NCI-H345 treated with DMSO at 0.1 percent for 48 hours (cell line): ENCODE measurements around the gene GPRIN1.
"Not testable (repeated sequence)": the region's sequence is repeated elsewhere in the genome, so short reads cannot be mapped to it uniquely, and the experiment has no call there.

Experiments
- DNase-seq: peaks from one replicate; lab custom pipeline; 2025; ENCODE audit not compliant: unreplicated experiment; lab: John Stamatoyannopoulos, UW

Gene GPRIN1

DNA sequence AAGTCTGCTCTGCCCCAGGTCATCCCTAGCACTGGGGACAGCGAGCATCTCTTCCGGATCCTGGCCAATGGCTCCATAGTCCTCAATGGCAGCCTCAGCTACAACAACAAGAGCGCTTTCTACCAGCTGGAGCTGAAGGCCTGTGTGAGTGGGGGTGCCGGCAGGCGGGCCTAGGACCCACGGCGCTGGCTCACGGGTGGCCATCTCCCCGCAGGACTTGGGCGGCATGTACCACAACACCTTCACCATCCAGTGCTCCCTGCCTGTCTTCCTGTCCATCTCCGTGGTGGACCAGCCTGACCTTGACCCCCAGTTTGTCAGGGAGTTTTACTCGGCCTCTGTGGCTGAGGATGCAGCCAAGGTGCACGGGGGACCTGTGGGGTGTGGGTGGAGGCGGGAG lies 34.9 kb downstream of the GPRIN1 start:
- no peak for DNase-seq

DNA sequence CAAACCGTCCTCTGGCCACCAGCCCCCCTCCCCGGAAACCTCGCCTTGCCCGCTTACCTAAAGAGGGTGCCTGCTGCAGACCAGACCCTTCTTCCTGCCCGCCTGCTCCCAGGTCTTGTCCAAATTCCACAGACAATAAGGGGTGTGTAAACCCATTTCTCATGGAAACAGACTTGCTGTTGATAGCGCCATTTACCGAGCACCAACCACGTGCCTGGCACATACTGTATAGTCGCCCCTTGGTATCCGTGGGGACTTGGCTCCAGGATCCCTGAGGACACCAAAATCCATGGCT lies 35.7 kb downstream of the GPRIN1 start:
- no peak for DNase-seq

DNA sequence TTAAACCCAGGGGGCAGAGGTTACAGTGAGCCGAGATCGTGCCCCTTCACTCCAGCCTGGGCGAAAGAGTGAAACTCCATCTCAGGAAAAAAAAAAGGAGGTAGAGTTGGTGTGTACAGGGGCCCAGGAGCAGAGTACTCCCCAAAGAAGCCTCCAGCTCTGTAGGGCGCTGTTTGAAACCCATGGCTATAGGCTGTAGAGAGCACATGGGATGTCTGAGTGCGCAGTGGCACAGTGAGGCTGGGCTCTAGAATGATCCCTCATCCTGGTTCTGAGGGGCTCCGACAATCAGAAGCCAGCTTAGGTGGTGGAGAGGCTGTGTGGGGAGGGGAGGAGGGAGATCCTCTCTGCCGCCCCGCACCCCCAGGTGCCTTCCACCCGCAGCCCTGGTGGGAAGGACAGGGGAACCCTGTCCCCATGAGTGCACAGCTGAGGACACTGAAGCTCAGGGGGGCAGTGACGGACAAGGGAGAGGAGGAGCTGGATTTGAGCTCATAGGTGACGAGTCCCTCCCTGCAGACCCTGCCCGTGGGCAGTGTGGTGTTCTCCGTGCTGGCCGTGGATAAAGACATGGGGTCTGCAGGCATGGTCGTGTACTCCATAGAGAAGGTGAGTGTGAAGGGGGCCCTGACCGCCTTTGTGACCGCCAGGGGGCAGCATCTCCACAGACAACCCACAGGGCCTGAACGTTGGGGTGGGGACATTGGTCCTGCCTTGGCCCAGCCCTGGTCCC lies 36.2 kb downstream of the GPRIN1 start:
- DNase-seq, result peak; percentile 51

- DNase-seq, result no peak
Observed at GRCh38 chr5:176570044-176570443, 39.9 kb downstream of the GPRIN1 start.

- DNase-seq, result no peak
Observed at GRCh38 chr5:176568657-176569056, 41.3 kb downstream of the GPRIN1 start.

DNA sequence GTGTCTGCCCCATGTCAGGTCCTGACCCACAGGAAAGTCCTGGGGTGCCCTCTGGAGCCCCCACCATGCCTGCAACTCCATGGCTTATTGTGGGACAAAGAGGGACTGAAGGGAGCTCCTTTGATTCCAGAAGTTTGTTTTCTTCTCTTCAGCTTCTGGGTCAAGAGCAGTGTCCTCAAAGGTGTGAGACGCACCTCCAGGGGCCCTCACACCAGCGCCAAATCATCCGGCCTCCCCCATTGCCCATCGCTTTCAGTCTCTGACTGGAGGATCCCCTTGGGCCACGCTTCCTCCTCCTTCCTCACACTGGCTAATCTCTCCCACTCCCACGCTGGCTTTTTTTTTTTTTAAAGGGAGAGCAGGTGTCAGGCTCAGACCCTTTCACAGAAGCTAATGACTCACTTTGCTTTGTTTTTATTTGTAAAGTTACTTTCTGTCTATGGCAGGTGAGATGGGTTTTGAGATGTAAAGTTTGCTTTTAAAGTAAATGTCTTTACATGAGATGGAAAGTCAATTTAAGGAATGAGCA lies 44.1 kb downstream of the GPRIN1 start:
- DNase-seq, result no peak

- DNase-seq, result no peak
Observed at GRCh38 chr5:176564002-176564401, 46.0 kb downstream of the GPRIN1 start.

GRCh38 chr5:176562189-176562588 lies 47.8 kb downstream of the GPRIN1 start:
- no peak for DNase-seq

- no peak for DNase-seq
Observed at GRCh38 chr5:176561259-176561658, 48.7 kb downstream of the GPRIN1 start.

DNA sequence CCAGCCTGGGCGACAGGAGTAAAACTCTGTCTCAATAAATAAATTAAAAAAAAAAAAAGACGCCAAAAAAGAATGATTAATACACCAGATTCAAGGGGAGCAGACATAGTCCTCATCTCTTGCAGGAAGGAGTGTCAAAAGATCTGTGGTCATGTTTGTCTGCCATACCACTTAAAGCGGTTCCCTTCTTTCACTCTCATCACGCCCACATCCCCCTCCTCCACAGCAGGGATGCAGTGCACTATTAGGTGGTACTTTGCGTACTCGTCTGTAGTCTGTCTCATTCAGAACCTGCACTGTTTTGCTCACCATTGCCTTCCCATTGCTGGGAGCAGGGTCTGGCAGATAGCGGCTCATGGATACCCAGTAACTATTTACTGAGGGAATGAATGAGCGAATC lies 49.6 kb downstream of the GPRIN1 start:
- no peak for DNase-seq

GRCh38 chr5:176559683-176560082 lies 50.3 kb downstream of the GPRIN1 start:
- no peak for DNase-seq

DNA sequence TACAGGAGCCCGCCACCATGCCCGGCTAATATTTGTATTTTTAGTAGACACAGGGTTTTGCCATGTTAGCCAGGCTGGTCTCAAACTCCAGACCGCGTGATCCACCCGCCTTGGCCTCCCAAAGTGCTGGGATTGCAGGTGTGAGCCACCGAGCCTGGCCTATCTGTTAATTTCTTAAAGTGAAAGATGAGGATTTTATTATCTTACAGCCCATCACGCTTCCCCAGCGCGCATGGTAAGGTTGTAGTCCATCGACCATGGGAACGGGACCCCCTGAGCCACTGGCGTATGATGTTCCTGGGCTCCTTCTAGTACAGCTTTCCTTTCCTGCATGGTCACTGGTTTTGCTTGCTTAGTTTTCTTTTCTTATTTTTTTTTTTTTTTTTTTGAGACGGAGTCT lies 52.1 kb downstream of the GPRIN1 start:
- DNase-seq, result no peak

- DNase-seq, result no peak
Observed at GRCh38 chr5:176553260-176554085, 56.5 kb downstream of the GPRIN1 start.

DNA sequence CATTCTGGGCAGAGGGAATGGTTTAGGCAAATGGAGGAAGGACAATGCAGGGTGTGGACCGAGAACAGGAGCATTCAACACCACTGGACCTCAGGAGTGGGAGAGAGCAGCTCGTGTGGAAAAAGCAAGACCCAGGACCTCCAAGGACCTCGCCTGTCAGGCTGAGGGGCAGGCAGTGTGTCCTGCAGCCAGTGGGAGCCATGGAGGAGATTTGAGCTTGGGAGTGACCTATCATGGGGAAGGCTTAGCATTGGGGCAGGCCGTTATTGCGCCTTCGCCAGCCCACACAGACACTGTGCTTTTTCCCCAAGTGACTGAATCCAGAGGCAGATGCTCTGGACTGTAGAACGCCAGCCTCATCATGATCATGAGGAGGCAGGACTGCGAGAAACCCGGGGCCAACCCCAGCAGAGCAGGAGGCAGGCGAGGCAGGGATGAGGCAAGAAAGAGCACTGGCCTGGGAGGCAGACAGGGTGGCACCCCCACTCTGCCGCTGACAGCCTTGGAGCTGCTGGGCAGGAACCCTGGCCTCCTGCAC lies 57.6 kb downstream of the GPRIN1 start:
- no peak for DNase-seq

DNA sequence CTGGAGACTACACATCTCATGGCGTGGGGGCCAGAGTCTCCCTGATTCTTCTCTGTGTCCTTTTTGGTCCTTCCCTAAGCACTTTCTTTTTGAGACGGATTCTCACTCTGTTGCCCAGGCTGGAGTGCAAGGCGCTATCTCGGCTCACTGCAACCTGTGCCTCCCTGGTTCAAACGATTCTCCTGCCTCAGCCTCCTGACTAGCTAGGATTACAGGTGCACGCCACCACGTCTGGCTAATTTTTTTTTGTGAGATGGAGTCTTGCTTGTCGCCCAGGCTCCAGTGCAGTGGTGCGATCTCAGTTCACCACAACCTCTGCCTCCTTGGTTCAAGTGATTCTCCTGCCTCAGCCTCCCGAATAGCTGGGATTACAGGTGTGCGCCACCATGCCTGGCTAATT lies 59.0 kb downstream of the GPRIN1 start:
- DNase-seq, result not testable (repeated sequence)

- no peak for DNase-seq
Observed at GRCh38 chr5:176550275-176550831, 59.6 kb downstream of the GPRIN1 start.

- no peak for DNase-seq
Observed at GRCh38 chr5:176549871-176550270, 60.1 kb downstream of the GPRIN1 start.

- no peak for DNase-seq
Observed at GRCh38 chr5:176548967-176549444, 61.0 kb downstream of the GPRIN1 start, which contains the start of gene CDHR2. Gene CDHR2, plus strand, starts transcription at chr5:176549342. Its CDS starts 16,011 bp downstream, at chr5:176565353.

- no peak for DNase-seq
Observed at GRCh38 chr5:176547802-176548201, 62.2 kb downstream of the GPRIN1 start.
